ENCODE measurements around the gene MARK1.
"Not testable (repeated sequence)": the region's sequence is repeated elsewhere in the genome, so short reads cannot be mapped to it uniquely, and the experiment has no call there.

MARK1 gene

GRCh38 chr1:220529521-220530020, 1.6 kb downstream of the MARK1 start:
- DNase-seq = no peak

- no peak for DNase-seq
These were observed 5.7 kb downstream of the MARK1 start for GRCh38 chr1:220533504-220534109.

DNA sequence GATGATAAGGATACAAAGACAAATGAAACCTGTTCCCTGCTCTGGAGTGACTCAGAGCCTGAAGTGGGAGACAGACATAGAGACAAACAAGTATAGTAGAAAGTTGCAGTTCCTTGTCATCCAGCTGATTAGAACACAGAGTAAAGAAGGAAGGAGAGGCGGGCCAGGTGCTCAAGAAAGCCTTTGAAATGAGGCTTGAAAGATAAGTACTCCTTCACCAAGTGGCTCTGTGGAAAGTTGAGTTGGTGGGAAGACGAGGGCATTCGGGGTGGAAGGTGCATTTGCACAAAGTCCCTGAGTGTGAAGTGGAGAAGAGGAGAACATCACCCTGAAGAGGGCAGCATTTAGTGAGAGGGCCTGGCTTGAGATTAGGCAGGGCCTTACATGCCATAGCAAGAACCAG, 17.0 kb downstream of the MARK1 start:
- no peak for DNase-seq

DNA sequence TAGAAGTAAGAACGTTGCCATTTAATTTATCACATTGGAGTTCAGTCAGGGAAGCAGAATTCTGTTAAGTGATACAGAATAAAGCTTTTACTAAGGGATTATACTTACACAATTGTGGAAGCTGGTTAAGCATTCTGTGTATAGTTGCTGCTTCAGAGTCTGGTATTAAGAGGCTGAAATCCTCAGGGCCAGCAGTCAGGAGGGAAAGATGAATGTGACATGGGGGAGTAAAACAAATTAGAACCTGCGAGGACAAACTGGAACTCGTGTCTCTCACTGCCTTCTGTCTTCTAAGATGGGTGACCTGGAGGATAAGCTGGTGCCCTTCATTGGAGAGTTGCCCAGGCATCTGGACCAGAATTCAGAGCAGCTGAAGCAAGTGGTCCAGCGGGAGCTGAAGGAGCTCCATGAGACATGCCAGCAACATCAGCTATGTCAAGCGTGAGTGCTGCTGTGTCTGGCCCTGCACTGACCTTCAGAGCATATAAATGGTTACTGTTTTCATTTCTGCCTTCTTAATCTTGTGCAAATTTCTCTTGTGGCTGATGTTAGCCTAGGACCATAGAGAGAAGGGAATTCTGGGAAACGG, 23.0 kb downstream of the MARK1 start:
- DNase-seq = no peak

DNA sequence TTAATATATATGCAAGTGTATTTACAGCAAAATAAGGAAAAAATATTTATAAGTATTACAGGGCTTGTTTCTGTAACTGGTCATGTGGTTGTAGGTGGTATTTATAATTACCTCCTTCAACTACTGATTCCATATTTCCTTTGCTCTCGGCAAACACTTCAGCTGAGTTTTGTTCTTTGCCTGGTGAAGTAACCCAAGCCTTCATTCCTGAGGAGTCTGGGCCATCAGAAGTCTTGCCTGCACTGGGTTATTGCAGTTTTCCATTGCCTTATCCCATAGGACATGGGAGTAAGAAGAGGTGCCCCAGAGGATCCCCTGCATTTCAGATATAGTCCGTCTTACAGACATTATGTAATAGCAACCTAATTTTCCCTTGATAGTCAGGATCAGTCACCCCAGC, 23.8 kb downstream of the MARK1 start:
- DNase-seq = no peak

GRCh38 chr1:220552672-220553260, 24.8 kb downstream of the MARK1 start:
- no peak for DNase-seq

DNA sequence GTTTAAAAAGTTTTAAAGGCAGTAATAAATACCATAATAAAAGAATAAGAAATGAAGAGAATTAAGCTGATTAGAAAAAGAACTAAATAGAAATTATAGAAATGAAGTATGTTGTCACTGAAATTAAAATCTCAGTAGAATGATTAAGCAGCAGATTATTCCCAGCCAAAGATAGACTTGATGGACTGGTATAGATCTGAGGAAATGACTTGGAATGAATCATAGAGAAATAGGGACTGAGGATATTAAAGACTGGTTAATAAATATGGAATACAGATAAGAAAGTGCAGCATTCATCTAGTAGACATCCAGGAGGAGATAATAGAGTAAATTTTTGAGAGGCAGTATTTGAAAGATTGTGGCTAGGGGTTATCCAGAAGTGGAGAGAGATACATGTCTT, 28.7 kb downstream of the MARK1 start:
- DNase-seq = no peak

GRCh38 chr1:220563564-220563963, 35.6 kb downstream of the MARK1 start:
- DNase-seq = no peak

DNA sequence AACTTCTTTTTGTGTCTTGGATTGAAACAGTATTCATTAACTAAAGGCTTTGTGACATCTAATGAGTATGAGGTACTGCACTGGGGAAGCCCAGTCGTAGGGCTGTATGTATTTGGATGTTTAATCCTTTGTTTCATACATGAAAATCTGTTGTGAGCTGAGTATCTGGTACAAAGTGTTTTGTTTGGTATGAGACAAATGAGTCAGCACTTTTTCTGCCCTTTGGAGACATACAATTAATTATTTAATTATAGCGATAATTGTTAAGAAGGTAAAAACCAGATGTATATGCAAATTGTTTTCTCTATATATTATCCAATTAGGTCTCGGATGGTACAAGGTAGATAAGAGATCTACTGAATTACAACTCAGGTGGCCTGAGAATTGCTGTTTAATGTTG, 36.3 kb downstream of the MARK1 start:
- no peak for DNase-seq

GRCh38 chr1:220565670-220566069, 37.7 kb downstream of the MARK1 start:
- no peak for DNase-seq

DNA sequence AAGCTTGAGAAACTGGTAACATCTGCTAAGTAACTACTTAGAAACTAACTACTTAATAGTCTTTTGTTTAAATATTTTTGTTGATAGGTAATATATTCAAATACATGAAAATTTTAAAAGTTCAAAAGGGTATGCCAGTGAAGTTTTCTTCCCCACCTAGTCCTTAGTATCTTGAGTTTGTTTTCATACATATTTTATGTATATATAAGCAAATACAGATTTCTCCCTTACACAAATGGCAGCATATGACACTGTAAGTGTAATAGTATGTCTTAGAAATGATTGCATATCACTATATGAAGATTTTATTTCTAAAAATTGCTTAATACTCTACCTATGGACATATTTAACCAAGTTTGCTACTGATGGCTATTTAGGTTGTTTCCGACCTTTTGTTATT, 38.9 kb downstream of the MARK1 start:
- DNase-seq = no peak

DNA sequence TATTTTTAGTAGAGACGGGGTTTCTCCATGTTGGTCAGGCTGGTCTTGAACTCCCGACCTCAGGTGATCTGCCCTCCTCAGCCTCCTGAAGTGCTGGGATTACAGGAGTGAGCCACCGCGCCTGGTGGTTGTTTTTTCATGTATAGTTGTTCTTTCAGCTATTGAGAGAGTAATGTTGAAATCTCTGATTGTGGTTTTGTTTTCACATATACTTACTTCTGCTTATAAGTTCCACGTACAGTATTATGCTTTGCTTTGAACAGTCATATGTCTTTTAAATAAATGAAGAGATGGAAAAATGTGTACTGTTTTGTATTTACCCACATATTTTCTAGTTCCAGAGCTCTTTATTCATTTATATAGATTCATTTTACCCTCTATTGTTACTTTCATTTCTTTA, 44.5 kb downstream of the MARK1 start:
- no peak for DNase-seq

DNA sequence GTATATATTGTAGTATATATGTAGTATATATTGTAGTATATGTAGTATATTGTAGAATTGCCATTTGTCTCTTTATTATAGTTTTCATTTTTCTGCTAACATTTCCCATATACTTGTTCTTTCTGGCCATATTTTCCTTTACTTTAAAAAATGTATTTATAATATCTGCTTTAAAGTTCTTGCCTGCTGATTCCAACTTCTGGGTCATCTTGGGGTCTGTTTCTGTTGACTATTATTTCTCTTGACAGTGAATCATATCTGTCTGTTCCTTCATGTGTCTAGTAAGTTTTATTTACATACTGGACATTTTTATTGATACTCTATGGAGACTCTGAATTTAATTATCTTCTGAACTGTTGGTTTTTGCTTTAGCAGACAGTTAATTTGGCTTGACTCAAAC, 45.9 kb downstream of the MARK1 start:
- DNase-seq = no peak

- no peak for DNase-seq
These were observed 48.0 kb downstream of the MARK1 start for GRCh38 chr1:220575718-220576497.

DNA sequence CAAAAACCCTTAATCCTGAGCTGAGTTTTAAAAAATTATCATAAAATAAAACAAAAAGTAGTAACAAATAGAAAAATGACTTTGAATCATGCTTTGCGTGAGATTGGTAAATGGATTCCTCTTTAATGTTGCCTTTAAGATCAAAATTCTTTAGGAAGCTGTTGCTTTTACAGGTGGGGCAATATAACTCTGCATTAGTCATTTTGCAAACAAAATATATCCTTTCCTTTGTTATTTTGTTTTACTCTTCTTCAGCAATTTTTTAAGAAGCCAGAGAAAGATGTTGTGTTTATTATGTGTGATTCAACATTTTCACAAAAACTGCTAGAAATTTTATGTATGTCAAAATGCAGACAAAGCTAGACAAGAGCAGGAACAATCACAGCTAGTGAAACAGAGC, 50.0 kb downstream of the MARK1 start:
- DNase-seq = no peak

DNA sequence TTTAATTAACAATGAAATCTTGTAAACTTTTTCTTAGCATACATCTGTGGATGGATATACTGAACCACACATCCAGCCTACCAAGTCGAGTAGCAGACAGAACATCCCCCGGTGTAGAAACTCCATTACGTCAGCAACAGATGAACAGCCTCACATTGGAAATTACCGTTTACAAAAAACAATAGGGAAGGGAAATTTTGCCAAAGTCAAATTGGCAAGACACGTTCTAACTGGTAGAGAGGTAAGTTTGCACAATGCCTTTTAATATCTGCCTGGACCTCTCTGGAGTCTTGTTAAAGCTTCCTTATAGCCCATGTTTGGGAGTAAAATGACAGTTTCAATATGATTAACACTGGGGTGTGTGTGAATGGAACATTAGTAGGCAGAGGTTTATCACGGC, 51.4 kb downstream of the MARK1 start:
- DNase-seq = no peak

GRCh38 chr1:220592714-220593113, 64.8 kb downstream of the MARK1 start:
- no peak for DNase-seq

GRCh38 chr1:220594356-220594755, 66.4 kb downstream of the MARK1 start:
- DNase-seq = no peak

DNA sequence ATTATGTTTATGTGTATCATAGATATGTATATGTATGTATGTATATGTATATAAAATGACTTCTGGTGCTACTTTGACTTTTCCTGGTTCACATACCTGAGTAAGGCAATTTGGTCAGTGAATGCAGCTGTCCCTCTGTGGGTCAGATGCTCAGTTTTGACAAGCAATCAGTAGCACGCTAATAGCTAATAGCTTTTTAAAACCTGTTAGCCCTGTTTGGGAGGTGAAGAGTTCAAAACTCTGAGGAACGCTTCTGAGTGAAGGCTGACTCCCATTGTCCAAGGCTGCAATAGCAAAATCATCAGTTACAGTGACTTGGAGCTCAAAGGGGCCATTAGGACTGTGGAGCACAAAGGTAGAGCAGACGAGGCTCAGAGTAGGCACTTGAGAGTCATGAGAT, 67.2 kb downstream of the MARK1 start:
- no peak for DNase-seq

GRCh38 chr1:220604926-220605325, 77.0 kb downstream of the MARK1 start:
- DNase-seq = no peak

DNA sequence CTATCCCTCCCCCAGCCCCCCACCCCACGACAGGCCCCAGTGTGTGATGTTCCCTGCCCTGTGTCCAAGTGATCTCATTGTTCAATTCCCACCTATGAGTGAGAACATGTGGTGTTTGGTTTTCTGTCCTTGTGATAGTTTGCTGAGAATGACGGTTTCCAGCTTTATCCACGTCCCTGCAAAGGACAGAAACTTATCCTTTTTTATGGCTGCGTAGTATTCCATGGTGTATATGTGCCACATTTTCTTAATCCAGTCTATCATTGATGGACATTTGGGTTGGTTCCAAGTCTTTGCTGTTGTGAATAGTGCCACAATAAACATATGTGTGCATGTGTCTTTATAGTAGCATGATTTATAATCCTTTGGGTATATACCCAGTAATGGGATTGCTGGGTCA, 77.7 kb downstream of the MARK1 start:
- not testable (repeated sequence) for DNase-seq

- DNase-seq = not testable (repeated sequence)
These were observed 83.2 kb downstream of the MARK1 start for GRCh38 chr1:220611100-220611499.

DNA sequence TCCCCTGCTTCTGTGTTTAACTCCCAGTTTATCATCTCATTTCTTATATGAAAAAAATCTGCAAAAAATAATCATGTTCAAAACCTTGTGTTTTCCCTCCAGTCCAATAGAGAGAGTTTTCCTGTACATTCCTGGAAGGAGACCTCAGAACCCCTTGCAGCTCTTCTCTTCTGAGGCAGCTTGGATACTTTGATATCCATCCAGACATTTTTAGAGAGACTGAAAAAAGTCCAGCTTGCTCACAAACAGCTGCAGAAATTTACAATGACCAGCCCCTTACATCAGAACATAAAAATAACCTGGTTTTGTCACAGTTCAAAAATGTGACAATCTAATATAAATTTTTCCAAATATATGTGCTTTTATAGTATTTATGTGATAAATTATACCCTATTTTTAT, 88.9 kb downstream of the MARK1 start:
- no peak for DNase-seq

DNA sequence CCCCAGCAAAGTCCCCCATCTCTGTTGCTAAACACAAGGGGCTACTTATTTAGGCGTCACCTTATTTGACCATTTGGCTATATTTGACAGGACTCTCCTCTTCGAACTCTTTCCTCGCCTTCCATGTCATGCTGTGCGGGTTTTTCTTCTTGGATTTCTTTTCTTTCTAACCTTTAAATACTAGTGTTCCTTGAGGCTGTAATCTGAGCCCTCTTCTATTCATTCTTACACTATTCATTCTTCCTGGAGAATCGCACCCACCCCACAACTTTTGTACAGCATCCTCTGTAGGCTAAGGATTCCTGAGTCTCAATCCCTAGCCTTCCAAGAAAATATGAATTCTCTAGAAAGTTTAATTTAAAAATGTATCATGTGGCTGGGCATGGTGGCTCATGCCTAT, 100.5 kb downstream of the MARK1 start:
- no peak for DNase-seq

All from NCI-H2227 treated with DMSO at 0.1 percent for 48 hours (cell line).